Right renal pelvis (tissue), 4 donors: ENCODE results near the gene LCN15. TPM values are rescaled to one million over a fixed set of nuclear protein-coding genes. Genes with fewer than 3 reads are reported as not detected.
"Not testable (repeated sequence)": the region's sequence is repeated elsewhere in the genome, so short reads cannot be mapped to it uniquely, and the experiment has no call there.

Experiments used
- DNase-seq, 4 donors: peaks; one replicate each; pipeline ENCODE4 v3.0.0-alpha.2; 2013; ENCODE audit warnings: low read depth in 4 of 4, low spot score in 3 of 4, missing footprints in 1 of 4
- polyA plus RNA-seq, 4 donors: library from polyadenylated mRNA; unstranded; fragments of 120-200 nt; gene quantifications; one replicate each; pipeline ENCODE4 v1.2.1, GENCODE V29; 2013; ENCODE audit not compliant: insufficient read length in 4 of 4

Gene LCN15
- polyA plus RNA-seq, 4 donors: 0.06 to 0.08 TPM; not detected in 2

DNA sequence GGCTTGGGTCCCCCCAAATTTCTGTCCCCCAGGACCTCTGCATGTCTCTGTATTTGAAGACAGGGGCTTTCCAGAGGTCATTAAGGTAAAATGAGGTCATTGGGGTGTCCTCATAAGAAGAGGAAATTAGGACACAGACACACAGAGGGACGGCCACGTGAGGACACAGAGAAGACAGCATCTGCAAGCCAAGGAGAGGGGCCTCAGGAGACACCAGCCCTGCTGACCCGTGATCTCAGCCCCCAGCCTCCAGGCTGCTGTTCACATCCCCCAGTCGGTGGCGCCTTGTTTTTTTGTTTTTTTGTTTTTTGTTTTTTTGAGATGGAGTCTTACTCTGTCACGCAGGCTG, 30.7 kb upstream of the LCN15 start:
- no peak for DNase-seq

DNA sequence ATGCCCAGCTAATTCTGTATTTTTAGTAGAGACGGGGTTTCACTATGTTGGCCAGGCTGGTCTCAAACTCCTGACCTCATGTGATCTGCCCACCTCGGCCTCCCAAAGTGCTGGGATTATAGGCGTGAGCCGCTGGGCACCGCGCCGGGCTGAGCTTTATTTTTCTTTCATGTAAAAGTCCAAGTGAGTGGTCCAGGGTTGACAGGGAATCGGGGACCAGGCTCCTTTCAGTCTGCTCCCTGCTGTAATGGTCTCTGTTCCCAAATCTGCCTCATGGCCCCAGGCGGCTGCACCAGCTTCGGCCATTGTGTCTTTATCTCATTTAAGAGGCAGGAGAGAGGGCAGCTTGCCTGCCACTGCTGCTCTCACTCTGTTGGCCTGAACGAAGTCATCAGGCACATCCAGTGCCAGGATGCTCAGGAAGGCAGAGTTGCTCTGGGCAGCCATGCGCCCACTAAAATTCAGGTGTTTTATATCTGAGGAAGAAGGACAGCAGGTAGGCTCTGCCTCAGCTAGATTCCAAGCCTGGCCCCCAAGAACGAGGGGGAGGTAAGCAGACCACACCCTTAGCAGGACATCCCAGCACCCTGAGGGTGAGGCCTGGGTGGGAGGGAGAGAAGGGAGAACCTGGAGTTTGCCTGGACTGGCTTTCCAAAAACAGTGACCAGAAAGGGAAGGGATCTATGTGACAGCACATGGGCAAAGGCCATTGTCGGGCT, 30.1 kb upstream of the LCN15 start:
- DNase-seq: no peak

DNA sequence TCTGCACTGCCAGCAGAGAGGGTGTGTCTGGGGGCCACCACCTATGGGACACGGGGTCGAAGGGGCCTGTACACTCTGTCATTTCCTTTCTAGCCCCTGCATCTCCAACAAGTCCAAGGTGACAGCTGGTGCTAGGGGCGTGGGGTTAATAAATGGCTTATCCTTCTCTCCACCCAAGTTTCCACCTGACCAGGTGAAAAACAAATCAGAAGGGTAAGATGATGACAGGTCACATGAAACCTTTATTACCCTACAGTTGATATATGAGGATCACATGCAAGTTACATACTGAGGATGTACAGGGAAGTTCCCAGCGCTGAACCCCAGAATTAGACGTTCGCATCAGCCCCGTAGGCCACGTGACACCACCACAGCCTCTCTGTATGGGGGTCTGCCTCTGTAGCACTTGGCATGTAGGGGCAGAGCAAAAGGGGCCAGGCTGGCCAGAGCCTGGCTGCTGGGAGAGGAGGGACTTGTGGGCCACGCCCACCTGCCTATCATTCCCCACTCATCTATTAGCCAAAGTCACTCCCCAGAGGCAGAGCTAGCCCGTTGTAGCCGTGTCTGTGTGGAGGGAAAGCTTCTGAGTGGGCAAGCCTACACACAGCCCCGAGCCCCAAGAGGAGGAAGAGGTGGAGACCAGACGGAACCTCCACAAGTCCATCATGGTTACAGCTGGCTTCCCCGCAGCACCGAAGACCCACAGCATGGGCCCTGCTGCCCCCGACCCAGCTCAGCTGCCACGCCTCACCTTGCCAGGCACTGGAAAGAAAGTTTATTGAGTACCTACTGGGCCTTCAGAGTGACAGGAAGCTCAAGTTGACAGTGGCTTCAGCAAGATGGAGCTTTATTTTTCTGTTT, 29.0 kb upstream of the LCN15 start:
- DNase-seq: no peak

DNA sequence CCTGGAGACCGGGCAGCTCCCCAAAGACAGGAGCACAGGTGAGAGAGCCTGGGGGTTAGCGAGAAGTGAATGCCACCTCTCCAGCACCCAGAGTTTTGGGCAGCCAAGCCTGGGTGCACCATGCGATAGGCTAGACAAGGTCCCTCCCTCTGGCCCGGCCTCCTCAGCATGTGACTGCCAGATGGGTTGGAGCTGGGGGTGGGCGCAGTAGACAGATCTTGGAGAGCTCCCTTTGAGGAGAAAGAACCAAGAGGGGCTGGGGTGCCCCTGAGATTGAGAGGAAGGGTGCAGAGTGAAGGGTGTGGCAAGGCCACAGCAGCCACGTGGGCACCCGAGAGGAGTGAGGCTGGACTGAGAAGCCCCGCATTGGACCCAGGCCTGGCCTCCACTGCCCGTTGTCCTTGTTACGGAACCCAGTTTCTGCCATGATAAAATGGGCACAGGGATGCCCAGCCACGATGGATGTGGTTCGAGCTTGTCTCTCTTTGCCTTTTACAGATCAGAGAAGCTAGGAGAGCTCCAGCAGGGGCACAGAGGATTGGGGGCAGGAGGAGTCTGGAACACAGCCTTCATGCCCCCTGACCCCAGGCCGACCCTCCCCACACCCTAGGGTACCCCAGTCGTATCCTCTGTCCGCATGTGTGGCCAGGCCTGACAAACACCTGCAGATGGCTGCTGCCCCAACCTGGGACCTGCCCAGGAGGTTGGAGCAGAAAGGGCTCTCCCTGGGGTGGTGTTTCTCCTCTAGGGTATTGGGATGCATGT, 28.2 kb upstream of the LCN15 start:
- DNase-seq: no peak

DNA sequence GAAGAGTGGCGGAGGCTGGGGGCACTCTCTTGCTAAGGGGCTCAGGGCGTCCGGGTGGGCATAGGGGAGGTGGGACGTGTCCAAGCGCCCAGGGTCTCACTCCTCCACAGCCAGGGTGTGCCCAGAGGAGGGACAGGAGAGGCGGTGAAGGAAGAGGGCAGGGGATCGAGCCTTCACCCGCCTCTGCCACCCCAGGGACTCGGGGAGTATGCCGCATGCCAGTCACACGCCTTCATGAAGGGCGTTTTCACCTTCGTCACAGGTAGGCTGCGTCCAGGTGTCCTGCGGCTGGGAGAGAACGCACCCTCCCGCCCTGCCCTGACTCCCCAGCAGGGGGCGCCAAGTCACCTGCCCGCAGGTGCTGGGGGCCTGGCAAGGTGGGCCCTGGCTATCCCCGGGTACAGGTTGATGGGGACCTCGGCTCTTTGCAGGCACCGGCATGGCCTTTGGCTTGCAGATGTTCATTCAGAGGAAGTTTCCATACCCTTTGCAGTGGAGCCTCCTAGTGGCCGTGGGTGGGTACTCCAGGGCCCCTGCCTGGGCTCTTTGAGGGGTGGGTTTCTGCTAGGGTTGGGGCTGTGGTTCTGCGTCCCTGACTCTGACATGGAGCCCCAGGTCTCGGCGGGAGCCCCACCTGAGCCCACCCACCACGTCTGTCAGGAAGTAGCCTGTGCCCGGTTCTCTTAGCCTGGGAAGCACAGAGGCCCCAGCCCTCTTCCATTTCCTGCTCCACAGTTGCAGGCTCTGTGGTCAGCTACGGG, 27.4 kb upstream of the LCN15 start:
- no peak for DNase-seq

DNA sequence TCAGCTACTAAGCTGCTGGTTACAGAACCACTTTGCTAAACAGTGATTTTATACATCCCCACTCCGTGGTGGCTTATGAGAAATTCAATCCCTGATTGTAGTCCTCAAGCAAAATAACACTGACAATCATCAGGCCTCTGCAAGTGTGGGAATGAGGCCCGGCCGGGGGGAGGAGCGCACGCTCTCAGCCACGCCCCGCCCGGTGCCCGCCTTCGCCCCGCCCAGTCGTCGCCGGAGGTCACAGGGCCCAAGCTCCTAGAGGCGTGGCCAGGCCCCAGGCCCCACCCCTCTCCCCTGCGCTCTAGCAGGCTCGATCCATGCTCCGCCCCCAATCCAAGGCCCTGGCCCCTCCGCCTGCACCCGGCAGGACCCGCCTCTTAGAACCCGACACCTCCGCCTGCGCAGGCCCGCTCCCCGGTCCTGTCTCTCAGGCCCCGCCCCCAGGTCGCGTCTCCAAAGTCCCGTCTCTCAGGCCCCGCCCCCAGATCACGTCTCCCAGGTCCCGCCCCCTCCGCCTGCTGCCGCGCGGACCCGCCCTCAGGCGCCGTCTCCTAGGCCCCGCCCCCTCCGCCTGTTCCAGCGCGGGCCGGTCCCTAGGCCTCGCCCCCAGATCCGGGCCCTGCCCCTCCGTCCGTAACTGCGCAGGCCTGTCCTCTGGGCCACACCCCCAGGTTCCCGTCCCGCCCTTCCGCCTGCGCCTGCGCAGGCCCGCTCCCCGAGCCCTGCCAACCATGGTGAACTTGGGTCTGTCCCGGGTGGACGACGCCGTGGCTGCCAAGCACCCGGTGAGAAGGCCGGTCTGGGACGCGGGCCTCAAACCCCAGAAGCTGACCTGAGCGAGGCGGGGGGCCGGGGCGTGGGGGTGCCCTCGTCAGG, 26.6 kb upstream of the LCN15 start, which contains the start of gene TMEM141:
TMEM141 (plus strand) TSS at position 705 of the 876 bp plus-strand sequence; CDS start at position 732, 27 bp downstream.
- DNase-seq: peak; percentile 97 to 98 (median 98)

DNA sequence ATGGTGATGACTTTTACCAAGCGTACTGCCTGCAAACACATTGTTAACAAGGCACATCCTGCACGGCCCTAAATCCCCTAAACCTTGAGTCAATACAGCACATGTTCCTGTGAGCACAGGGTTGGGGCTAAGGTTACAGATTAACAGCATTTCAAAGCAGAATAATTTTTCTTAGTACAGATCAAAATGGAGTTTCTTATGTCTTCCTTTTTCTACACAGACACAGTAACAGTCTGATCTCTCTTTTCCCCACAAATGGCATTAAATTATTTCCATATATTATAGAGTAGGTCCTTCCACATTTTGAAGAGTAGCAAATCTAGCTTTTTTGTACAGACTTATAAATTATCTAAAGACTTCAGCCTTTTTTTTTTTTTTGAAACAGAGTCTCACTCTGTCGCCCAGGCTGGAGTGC, 25.2 kb upstream of the LCN15 start:
- no peak for DNase-seq

DNA sequence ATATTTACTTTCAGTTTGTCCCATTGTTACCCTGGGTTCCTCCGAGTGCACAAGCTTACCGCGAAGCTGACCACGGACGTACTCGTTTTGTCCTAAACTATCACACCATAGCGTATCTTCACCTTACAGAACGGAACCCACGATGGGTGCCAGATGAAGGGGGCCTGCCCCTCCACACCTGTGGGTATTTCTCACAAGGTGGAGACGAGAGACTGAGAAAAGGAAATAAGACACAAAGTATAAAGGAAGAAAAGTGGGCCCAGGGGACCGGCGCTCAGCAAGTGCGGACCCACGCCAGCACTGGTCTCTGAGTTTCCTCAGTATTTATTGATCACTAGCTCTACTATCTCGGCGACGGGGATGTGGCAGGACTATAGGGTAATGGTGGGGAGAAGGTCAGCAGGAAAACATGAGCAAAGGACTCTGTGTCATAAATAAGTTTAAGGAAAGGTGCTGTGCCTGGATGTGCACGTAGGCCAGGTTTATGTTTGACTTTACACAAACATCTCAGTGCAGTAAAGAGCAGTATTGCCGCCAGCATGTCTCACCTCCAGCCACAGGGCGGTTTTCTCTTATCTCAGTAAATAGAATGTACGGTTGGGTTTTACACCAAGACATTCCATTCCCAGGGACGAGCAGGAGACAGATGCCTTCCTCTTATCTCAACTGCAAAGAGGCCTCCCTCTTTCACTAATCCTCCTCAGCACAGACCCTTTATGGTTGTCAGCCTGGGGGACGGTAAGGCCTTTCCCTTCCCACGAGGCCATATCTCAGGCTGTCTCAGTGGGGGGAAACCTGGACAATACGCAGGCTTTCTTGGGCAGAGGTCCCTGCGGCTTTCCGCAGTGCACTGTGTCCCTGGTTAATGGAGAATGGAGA, 24.6 kb upstream of the LCN15 start:
- not testable (repeated sequence) for DNase-seq

DNA sequence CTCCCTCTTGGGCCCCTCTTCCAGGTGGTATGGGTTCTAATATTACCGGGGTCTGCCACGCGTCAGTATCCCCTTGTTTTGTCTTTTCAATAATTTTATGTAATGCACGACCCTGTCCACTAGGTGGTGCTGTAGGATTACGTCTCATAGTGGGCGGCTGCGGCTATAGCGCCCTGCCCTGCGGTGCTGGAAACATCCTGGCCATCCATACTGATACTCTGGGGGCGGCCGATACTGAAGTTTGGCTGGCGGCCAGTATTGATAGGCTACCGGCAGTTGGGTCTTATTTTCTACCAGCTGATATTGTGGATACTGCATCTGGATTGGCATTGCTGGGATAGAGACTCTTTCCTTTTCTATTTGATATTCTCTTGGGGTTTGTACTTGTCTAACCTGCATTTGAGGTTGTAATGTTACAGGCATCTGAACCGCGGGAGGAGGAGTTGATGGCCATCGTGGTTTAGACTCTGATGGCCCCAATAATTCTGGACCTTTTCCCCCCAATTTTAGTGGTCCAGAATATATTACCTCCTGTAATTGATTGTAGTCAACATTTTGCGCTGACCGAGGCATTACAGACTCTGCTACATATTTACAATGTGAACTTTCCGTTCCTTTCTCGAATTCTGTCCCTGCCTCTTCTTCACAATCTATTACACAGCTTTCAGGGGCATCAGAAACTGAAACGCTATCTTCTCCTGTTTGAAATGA, 23.5 kb upstream of the LCN15 start:
- no peak for DNase-seq

DNA sequence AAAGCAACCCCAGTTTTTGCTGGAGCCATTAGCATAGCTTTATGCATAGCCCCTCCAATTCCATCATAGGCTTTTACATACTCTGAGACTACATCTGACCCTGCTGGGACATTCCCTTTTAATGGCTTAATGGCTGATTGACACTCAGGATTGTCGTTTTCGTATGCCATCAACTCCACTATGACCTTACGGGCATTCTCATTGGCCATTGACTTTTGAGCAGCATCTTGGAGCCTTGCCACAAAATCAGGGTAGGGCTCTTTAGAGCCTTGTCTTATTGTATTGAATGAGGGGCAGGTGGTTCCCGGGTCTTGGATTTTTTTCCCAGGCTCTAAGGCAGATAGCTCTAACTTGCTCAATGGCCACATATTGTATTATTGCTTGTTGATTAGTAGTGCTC, 22.7 kb upstream of the LCN15 start:
- DNase-seq: not testable (repeated sequence)

DNA sequence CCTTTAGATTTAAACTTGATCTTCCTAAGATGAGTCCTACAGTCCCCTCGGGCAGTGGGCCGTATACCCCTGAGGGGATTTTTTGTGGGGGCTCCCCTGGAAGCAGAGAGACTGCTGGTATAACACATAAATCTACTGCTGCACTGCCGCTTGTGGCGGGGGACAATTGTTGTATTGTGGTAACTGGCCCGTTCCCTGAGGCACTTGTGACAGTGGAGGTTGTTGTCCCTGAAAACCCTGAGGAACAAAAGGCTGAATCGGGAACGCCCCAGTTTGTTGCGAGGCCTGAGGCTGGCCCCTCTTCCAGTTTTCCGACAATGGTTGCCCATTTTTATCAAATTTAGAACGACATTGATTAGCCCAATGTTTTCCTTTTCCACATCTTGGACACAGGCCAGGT, 22.1 kb upstream of the LCN15 start:
- no peak for DNase-seq

DNA sequence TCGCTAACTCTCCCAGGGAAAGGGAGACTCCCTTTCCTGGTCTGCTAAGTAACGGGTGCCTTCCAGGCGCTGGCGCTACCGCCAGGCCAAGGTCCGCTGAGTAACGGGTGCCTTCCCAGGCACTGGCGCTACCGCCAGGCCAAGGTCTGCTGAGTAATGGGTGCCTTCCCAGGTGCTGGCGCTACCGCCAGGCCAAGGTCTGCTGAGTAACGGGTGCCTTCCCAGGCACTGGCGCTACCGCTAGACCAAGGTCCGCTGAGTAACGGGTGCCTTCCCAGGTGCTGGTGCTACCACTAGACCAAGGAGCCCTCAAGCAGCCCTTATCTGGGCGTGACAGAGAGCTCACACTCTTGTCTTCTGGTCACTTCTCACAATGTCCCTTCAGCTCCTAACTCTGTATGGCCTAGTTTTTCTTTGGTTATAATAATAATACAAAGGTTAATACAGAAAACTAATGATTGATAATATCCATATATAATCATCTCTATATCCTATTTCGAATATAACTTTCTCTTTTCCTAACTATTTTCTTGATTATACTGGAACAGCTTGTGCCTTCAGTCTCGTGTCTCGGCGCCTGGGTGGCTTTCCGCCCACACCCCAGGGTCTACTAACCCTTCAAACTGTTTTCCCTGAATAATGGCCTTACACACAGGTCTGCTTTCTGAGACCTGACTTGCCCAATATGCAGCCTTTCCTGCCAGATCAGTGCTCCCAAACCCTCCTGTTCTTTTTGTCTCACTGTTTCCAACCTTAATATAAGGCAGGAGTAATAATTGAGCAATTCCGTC, 21.4 kb upstream of the LCN15 start:
- not testable (repeated sequence) for DNase-seq

DNA sequence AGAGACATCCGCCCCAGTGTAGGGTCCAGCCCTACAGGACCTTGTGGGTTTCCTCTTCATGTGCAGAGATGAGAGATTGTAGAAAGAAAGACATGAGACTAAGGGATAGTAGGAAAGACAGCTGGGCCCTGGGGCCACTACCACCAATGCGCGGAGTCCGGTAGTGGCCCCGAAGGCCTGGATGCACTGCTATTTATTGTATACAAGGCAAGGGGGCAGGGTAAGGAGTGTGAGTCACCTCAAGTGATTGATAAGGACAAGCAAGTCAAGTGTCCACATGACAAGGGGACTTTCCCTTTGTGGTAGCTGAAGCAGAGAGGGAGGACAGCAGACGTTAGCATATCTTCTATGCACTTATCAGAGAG, 20.7 kb upstream of the LCN15 start:
- no peak for DNase-seq

DNA sequence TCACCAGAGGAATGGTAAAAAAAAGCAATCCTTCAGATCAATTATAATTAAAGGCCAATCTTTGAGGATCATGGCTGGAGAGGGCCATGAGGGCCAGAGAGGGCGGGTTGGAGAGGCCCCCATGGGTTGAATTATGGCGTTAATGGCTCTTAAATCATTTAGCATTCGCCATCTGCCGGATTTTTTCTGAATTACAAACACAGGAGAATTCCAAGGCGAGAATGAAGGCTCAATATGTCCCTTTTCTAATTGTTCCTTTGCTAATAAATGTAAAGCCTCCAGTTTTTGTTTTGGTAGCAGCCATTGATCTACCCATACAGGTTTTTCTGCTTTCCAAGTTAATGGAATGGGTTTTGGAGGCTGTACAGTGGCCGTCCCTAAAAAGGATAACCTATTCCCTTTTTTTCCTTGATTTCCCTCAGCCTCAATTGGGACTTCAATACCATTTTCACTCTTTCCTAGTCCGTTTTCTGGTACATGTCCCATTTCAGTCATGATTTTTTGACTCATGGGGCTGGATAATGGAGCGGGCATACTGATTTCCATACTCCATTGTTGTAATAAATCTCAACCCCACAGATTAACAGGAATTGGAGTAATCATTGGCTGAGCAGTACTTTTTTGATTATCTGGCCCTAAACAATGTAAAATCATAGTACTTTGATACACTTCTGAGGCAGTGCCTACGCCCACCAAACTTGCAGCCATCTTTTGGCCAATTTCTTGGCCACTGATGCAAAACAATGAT, 20.1 kb upstream of the LCN15 start:
- no peak for DNase-seq

DNA sequence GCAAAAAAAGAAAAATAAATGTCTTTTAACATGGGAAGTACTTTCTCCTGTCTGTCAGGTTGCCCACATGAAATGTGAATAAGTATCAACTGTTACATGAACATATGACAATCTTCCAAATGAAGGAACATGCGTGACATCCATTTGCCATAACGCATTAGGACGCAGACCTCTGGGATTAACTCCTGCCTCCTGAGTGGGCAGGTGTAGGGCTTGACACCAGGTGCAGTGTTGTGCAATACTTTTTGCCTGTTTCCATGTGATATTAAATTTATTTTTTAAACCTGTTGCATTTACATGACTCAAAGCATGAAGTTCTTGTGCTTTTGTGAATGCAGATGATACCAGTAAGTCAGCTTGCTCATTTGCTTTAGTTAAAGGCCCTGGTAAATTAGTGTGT, 18.1 kb upstream of the LCN15 start:
- no peak for DNase-seq

DNA sequence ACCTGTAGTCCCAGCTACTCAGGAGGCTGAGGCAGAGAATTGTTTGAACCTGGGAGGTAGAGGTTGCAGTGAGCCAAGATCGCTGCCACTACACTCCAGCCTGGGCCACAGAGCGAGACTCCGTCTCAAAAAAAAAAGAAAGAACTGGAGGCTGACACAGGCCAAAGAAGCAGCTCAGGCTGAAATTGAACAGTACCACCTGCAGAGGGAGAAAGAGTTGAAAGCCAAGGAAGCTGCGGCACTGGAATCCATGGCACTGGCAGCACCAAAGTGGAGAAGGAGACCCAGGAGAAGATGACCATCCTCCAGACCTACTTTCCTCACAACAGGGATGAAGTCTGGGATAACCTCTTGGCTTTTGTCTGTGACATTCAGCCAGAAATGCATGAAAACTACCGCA, 15.5 kb upstream of the LCN15 start:
- no peak for DNase-seq
